Upper lobe of left lung (tissue), 6 donors: ENCODE measurements around the gene SLC26A8. TPM values are rescaled to one million over a fixed set of nuclear protein-coding genes. Genes with fewer than 3 reads are reported as not detected.
"Not testable (repeated sequence)": the region's sequence is repeated elsewhere in the genome, so short reads cannot be mapped to it uniquely, and the experiment has no call there.

Experiments used
- ATAC-seq, 2 donors: fragments of 200-7000 bp; cut with Tn5 transposase; one replicate each; pipeline ENCODE4 v1.9.1; 2022; ENCODE audit warnings: mild to moderate bottlenecking in 2 of 2, moderate library complexity in 2 of 2; ENCODE audit not compliant: low FRiP score in 2 of 2
- DNase-seq, 2 donors: peaks; one replicate each; pipeline ENCODE4 v3.0.0-alpha.2; 2019 to 2020
- H3K27ac ChIP-seq, 4 donors: fragments of 200-600 bp; sonication (generic); one replicate each; pipeline ENCODE4 v1.5.1; 2016 to 2019
- H3K27me3 ChIP-seq, 4 donors: fragments of 200-600 bp; sonication (generic); one replicate each; pipeline ENCODE4 v1.5.1; 2017 to 2019
- H3K36me3 ChIP-seq, 4 donors: fragments of 200-600 bp; sonication (generic); one replicate each; pipeline ENCODE4 v1.5.1; 2016 to 2019
- H3K4me1 ChIP-seq, 4 donors: fragments of 200-600 bp; sonication (generic); one replicate each; pipeline ENCODE4 v1.5.1; 2018 to 2019
- H3K4me3 ChIP-seq, 4 donors: fragments of 200-600 bp; sonication (generic); one replicate each; pipeline ENCODE4 v1.5.1; 2017 to 2019; ENCODE audit warnings: mild to moderate bottlenecking in 2 of 4, moderate library complexity in 1 of 4
- H3K9me3 ChIP-seq, 4 donors: fragments of 200-600 bp; sonication (generic); one replicate each; pipeline ENCODE4 v1.5.1; 2018 to 2019
- CTCF ChIP-seq, 6 experiments: fragments of 450-650 bp in 4 of 6; fragments of 200-600 bp in 2 of 6; sonication (generic) in 2 of 6; IDR thresholded peaks; one replicate each; pipeline ENCODE4 v1.5.1; 2016 to 2019; ENCODE audit warnings: antibody characterized with exemption in 6 of 6
- EP300 ChIP-seq, 4 donors: sonication (generic); formaldehyde crosslinking; IDR thresholded peaks; one replicate each; pipeline ENCODE4 v1.5.1; 2017; ENCODE audit warnings: antibody characterized with exemption in 4 of 4, control low read depth in 2 of 4
- POLR2A ChIP-seq, 4 donors: fragments of 450-650 bp; IDR thresholded peaks; one replicate each; pipeline ENCODE4 v1.5.1; 2016 to 2017; ENCODE audit warnings: antibody characterized with exemption in 4 of 4, mild to moderate bottlenecking in 2 of 4
- POLR2AphosphoS5 ChIP-seq, 2 donors: sonication (generic); formaldehyde crosslinking; IDR thresholded peaks; one replicate each; pipeline ENCODE4 v1.5.1; 2017; ENCODE audit warnings: antibody characterized with exemption in 2 of 2
- WGBS, 2 donors: methylation state at CpG; one replicate each; pipeline ENCODE4 v1.1.5; 2017 to 2018; 5-methylcytosine and 5-hydroxymethylcytosine counted together
- total RNA-seq, 6 donors: library from RNA; depleted of rRNA in 4 of 6; stranded (reverse); fragments of >200 nt in 4 of 6; gene quantifications; one replicate each; pipeline versions ENCODE4 v1.1.0 to v1.2.1, GENCODE V29; 2016 to 2021
- donor health status: DM: no; HTN: no; CAD: no; lungs with moderate emphysema.
- donor health status: DM: no; HTN: yes; CAD: no; lungs with severe emphysema.

The SLC26A8 gene
- total RNA-seq, 6 donors from 2014 or later = under 0.01 to 1.5 (median 0.80) TPM

- Histone ChIP-seq H3K4me1 (no peaks in the 10 kb centered on the region), H3K36me3 (no peaks in the 10 kb centered on the region), H3K27ac (no peak overlapping the region), H3K9me3 (no peaks in the 10 kb centered on the region), H3K4me3 (no peak overlapping the region), H3K27me3 (no peaks in the 10 kb centered on the region)
- no peak for DNase-seq
- TF ChIP-seq CTCF (IDR thresholded peaks at IDR 0.05) (no peak), POLR2A (IDR thresholded peaks at IDR 0.05) (no peak)
- WGBS, 2 donors = 91 to 92% methylated on average over 7 of the region's 7 CpGs
- ATAC-seq = no peak
Observed at GRCh38 chr6:35954333-35954732, 70.1 kb downstream of the SLC26A8 start.

- no peak for TF ChIP-seq EP300 (IDR thresholded peaks at IDR 0.05)
- TF ChIP-seq CTCF (IDR thresholded peaks at IDR 0.05) = no peak
- TF ChIP-seq POLR2A (IDR thresholded peaks at IDR 0.05) = no peak
- no peak for TF ChIP-seq POLR2AphosphoS5 (IDR thresholded peaks at IDR 0.05)
- no peaks in the 10 kb centered on the region for H3K27me3 ChIP-seq
- no peak overlapping the region for H3K27ac ChIP-seq
- no peak for DNase-seq
- WGBS, 2 donors = 96% methylated on average over 1 of the region's 1 CpG
- H3K9me3 ChIP-seq = no peaks in the 10 kb centered on the region
- H3K4me1 ChIP-seq = no peaks in the 10 kb centered on the region
- no peak overlapping the region for H3K4me3 ChIP-seq
- ATAC-seq = no peak
- no peaks in the 10 kb centered on the region for H3K36me3 ChIP-seq
Observed at GRCh38 chr6:35948725-35949124, 75.7 kb downstream of the SLC26A8 start.

- 42 to 59% methylated on average over 1 of the region's 1 CpG for WGBS, 2 donors
- H3K4me3 ChIP-seq = no peak overlapping the region
- no peaks in the 10 kb centered on the region for H3K4me1 ChIP-seq
- no peaks in the 10 kb centered on the region for H3K9me3 ChIP-seq
- ATAC-seq = no peak
- no peak overlapping the region for H3K27ac ChIP-seq
- TF ChIP-seq CTCF (IDR thresholded peaks at IDR 0.05) (no peak), POLR2A (IDR thresholded peaks at IDR 0.05) (no peak), POLR2AphosphoS5 (IDR thresholded peaks at IDR 0.05) (no peak), EP300 (IDR thresholded peaks at IDR 0.05) (no peak)
- no peak for DNase-seq
- H3K27me3 ChIP-seq = no peaks in the 10 kb centered on the region
- no peaks in the 10 kb centered on the region for H3K36me3 ChIP-seq
Observed at GRCh38 chr6:35945650-35946025, 78.8 kb downstream of the SLC26A8 start.

GRCh38 chr6:35943390-35943789 is 81.1 kb downstream of the SLC26A8 start:
- WGBS, 2 donors = 81 to 94% methylated on average over 1 of the region's 1 CpG
- DNase-seq = no peak
- no peaks in the 10 kb centered on the region for H3K36me3 ChIP-seq
- no peaks in the 10 kb centered on the region for H3K27me3 ChIP-seq
- TF ChIP-seq EP300 (IDR thresholded peaks at IDR 0.05) (no peak), POLR2A (IDR thresholded peaks at IDR 0.05) (no peak), CTCF (IDR thresholded peaks at IDR 0.05) (no peak), POLR2AphosphoS5 (IDR thresholded peaks at IDR 0.05) (no peak)
- no peaks in the 10 kb centered on the region for H3K9me3 ChIP-seq
- ATAC-seq = no peak
- H3K27ac ChIP-seq = no peak overlapping the region
- no peaks in the 10 kb centered on the region for H3K4me1 ChIP-seq
- H3K4me3 ChIP-seq = no peak overlapping the region

- no peak overlapping the region for H3K4me3 ChIP-seq
- TF ChIP-seq POLR2A (IDR thresholded peaks at IDR 0.05) (no peak), CTCF (IDR thresholded peaks at IDR 0.05) (no peak), POLR2AphosphoS5 (IDR thresholded peaks at IDR 0.05) (no peak), EP300 (IDR thresholded peaks at IDR 0.05) (no peak)
- H3K4me1 ChIP-seq = no peaks in the 10 kb centered on the region
- no peaks in the 10 kb centered on the region for H3K9me3 ChIP-seq
- no peaks in the 10 kb centered on the region for H3K27me3 ChIP-seq
- ATAC-seq (no peak), DNase-seq (no peak)
- H3K27ac ChIP-seq = no peak overlapping the region
- no peaks in the 10 kb centered on the region for H3K36me3 ChIP-seq
Observed at GRCh38 chr6:35942355-35942754, 82.1 kb downstream of the SLC26A8 start.

GRCh38 chr6:35941170-35941569 is 83.3 kb downstream of the SLC26A8 start:
- not testable (repeated sequence) for ATAC-seq

GRCh38 chr6:35940014-35940413 is 84.4 kb downstream of the SLC26A8 start:
- not testable (repeated sequence) for H3K4me1 ChIP-seq, H3K27me3 ChIP-seq, H3K27ac ChIP-seq, DNase-seq, H3K36me3 ChIP-seq, ATAC-seq, H3K9me3 ChIP-seq, H3K4me3 ChIP-seq
- 94 to 100% methylated on average over 2 of the region's 2 CpGs for WGBS, 2 donors

More at GRCh38 chr6:35941170-35941569, 83.3 kb downstream of the SLC26A8 start:
- WGBS, 2 donors = 88 to 91% methylated on average over 7 of the region's 7 CpGs
- not testable (repeated sequence) for H3K4me3 ChIP-seq, H3K36me3 ChIP-seq, H3K9me3 ChIP-seq, DNase-seq, H3K27ac ChIP-seq, H3K27me3 ChIP-seq, H3K4me1 ChIP-seq

- not testable (repeated sequence) for H3K36me3 ChIP-seq, H3K27me3 ChIP-seq, H3K4me1 ChIP-seq, H3K27ac ChIP-seq, H3K9me3 ChIP-seq, DNase-seq, H3K4me3 ChIP-seq, ATAC-seq
- 86 to 95% methylated on average over 5 of the region's 5 CpGs for WGBS, 2 donors
Observed at GRCh38 chr6:35939259-35939658, 85.2 kb downstream of the SLC26A8 start.
